Measurements from ENCODE around the gene MLXIP. TPM values are rescaled to one million over a fixed set of nuclear protein-coding genes. Genes with fewer than 3 reads are reported as not detected.
"Not testable (repeated sequence)": the region's sequence is repeated elsewhere in the genome, so short reads cannot be mapped to it uniquely, and the experiment has no call there.

Gene MLXIP
- total RNA-seq, 1 donor, result 8.3 TPM

DNA sequence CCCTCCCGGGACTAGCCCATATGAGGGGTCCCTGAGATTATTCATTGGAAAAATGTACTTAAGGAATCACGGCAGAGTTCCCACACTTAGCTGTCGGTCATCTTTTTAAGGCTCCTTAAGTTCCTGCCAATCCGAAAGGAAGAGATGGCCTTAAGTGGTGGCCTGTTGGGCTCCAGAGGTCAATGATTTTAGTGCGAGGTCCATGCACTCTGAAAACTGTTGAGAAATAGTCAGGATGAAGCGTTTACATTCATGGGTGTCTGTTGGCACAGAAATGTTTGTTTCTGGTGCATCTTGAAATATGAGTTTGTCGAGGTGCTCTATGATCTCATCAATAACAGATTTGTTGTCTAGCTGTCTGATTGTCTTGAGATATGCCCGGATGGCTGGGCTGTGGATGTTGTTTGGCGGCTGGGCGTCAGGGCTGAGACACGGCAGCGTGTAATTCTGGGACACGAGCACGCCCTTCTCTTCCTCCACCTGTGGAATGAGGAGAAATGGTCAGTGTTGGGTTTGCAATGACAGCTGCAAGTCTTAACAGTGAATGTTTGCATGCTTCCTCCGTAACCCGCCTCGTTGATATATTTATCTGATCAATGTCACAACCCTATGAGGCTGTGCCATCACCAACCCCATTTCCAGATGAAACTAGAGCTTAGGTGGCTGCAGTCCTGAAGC lies 93.8 kb downstream of the MLXIP start:
- no peak overlapping the region for H3K4me3 ChIP-seq (ENCODE audit: low read depth, low read length)
- no peak for DNase-seq (ENCODE audit: low read depth)
- TF ChIP-seq, protein P1, sequence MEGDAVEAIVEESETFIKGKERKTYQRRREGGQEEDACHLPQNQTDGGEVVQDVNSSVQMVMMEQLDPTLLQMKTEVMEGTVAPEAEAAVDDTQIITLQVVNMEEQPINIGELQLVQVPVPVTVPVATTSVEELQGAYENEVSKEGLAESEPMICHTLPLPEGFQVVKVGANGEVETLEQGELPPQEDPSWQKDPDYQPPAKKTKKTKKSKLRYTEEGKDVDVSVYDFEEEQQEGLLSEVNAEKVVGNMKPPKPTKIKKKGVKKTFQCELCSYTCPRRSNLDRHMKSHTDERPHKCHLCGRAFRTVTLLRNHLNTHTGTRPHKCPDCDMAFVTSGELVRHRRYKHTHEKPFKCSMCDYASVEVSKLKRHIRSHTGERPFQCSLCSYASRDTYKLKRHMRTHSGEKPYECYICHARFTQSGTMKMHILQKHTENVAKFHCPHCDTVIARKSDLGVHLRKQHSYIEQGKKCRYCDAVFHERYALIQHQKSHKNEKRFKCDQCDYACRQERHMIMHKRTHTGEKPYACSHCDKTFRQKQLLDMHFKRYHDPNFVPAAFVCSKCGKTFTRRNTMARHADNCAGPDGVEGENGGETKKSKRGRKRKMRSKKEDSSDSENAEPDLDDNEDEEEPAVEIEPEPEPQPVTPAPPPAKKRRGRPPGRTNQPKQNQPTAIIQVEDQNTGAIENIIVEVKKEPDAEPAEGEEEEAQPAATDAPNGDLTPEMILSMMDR (IDR thresholded peaks at IDR 0.05; ENCODE audit: insufficient read depth, low read length), result no peak

DNA sequence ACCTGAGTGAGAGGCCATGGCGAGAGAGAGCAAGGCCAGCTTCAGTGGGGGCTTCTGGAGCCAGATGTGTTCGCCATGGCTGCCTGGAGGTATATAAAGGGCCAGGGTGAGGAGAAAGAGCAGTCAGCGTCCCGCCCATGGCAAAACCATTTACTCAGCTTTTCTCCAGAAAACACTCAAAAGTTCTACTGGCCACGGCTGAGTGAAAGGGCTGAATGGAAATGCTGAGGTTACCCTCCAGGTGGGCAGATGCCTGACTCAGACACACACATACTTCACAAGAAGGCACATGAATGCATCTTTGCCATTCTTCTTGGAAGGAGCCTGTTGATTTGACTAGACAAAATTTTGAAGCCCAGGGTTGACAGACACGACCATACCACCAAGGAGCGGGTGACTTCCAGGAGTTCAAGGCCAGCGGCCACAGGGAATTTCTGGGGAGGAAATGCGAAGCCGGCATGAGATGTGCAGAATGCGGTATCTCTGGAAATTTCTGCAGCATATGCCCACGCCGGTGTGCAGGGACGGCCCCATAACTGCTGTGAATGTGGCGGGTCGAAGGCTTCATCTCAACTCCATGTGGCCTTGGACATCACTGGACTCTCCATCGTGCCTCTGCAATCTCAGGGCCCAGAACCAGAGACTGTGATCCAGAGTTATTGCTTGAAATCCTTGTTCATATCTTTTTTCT lies 95.7 kb downstream of the MLXIP start, which contains the start of gene IL31:
IL31 (minus strand) TSS at position 67 of the 691 bp plus-strand sequence; CDS start at position 18, 49 bp downstream.
- TF ChIP-seq, protein P1 (IDR thresholded peaks at IDR 0.05; ENCODE audit: insufficient read depth, low read length), result no peak
- DNase-seq (ENCODE audit: low read depth), result no peak

DNA sequence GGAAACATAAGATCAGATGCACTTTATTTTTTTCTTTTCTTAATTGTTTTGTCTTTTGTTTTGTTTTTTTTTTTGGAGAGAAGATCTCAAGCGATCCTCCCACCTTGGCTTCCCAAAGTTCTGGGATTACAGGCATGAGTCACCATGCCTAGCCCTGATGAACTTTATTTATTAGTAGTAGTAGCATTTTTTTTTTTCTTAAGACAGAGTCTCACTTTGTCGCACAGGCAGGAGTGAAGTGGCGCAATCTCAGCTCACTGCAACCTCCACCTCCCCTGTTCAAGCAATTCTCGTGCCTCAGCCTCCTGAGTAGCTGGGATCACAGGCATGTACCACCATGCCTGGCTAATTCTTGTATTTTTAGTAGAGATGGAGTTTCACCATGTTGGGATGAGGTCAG lies 97.9 kb downstream of the MLXIP start:
- DNase-seq (ENCODE audit: low read depth); H3K4me3 ChIP-seq (ENCODE audit: low read depth, low read length): not testable (repeated sequence)

More for the DNA sequence above, 95.7 kb downstream of the MLXIP start, which contains the start of gene IL31:
- no peak within 1 kb of the TSS for H3K4me3 ChIP-seq (ENCODE audit: low read depth, low read length)

DNA sequence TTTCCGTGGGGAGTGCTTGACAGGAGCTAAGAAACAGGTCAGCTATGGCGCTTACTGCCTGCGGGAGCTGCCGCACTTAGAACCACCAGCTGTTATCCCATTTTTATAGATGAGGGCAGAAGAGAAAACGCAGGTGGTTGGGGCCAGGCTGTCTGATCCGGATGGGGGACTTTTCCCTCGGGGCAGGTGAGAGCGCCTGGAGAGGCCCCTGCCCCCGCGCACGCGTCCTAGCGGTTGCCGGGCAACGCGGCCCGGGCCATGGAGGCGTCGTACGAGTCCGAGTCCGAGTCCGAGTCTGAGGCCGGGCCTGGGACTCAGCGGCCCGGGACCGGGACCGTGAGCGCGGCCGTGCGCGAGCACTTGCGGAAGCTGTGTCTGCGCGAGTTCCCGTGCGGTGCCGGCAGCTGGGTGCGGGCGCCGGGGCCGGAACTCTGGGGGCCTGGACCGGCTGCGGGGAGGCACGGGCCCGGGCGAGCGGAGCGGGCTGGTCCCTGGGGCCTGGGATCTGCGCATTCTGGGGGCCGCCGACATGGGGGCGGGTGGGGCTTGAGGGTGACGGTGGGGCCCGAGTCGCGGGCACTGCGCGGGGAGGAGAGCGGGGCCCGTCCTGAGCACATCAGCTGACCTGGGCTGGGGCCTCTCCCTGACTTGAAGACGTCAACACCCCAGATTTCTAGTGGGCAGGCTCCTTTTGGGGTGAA lies 104.5 kb downstream of the MLXIP start, which contains the start of gene LRRC43:
LRRC43 (plus strand) TSS at position 237 of the 701 bp plus-strand sequence; CDS start at position 259, 22 bp downstream.
- peak within 1 kb of the TSS; percentile 41 for H3K4me3 ChIP-seq (ENCODE audit: low read depth, low read length)
- DNase-seq (ENCODE audit: low read depth), result no peak
- TF ChIP-seq, protein P1 (IDR thresholded peaks at IDR 0.05; ENCODE audit: insufficient read depth, low read length), result no peak

DNA sequence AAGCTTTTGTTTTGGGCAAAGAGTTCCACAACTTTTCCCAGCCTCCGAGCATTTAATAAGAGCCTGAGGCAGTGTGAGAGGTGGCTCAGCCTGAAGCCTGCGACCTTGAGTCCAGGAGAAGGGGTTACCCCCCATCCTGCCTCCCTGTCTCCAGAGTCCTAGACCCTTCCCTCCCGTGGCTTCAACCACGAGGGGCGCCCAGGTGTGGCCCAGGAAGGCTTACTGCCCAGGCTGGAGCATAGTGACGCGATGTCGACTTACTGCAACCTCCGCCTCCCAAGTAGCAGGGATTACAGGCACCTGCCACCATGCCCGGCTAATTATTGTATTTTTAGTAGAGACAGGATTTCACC lies 105.0 kb downstream of the MLXIP start:
- DNase-seq (ENCODE audit: low read depth), result no peak
- no peak overlapping the region for H3K4me3 ChIP-seq (ENCODE audit: low read depth, low read length)
- TF ChIP-seq, protein P1 (IDR thresholded peaks at IDR 0.05; ENCODE audit: insufficient read depth, low read length), result no peak

DNA sequence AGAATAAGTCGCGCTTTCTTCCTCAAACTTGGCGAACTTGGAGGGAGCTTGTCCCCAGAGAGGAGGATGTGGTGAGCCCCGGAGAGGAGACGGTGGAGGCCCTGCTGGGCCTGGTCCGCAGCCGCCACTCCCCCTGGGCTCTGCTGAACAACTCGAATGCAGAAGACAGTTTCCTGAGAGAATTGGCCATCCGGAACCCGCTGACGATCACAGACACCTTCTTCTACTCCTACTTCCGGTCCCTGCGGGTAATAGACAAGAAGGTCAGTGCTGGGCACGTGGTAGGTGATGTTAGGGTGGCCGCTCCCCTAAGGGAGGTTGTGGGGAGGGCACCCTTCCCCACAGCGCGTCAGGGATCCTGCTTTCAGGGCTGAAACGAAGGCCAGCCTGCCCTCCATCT lies 106.0 kb downstream of the MLXIP start:
- H3K4me3 ChIP-seq (ENCODE audit: low read depth, low read length), result no peak overlapping the region
- TF ChIP-seq, protein P1 (IDR thresholded peaks at IDR 0.05; ENCODE audit: insufficient read depth, low read length), result no peak
- DNase-seq (ENCODE audit: low read depth), result no peak

DNA sequence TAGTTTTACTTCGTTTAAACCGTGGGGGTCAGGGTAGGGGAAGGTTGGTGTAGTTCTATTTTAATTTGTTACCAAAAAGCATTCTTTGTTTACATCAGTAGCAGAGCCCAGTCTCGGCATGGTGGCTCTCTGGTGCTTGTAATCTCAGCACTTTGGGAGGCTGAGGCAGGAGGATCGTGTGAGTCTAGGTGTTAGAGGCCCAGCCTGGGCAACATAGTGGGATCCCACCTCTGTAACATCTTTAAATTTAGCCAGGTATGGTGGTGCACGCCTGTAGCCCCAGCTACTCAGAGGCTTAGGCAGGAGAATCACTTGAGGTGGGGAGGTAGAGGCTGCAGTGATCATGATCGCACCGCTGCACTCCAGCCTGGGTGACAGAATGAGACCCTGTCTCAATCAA lies 106.5 kb downstream of the MLXIP start:
- TF ChIP-seq, protein P1 (IDR thresholded peaks at IDR 0.05; ENCODE audit: insufficient read depth, low read length), result no peak
- H3K4me3 ChIP-seq (ENCODE audit: low read depth, low read length), result no peak overlapping the region
- no peak for DNase-seq (ENCODE audit: low read depth)
